Stimulated activated naive CD8-positive, alpha-beta T cell treated with anti-CD3 and anti-CD28 coated beads, Interleukin-15, amount 100 ng/mL, for 72 hours (primary cell): ENCODE data around the gene MYG1.
A peak's percentile ranks its signal among the peaks of the same experiment; 100 is the strongest.
"Not testable (repeated sequence)": the region's sequence is repeated elsewhere in the genome, so short reads cannot be mapped to it uniquely, and the experiment has no call there.

ENCODE experiments used
- ATAC-seq: fragments of 150-1000 bp; cut with Tn5 transposase; 2 replicates; pipeline ENCODE4 v1.10.0; 2021; ENCODE audit warnings: mild to moderate bottlenecking, moderate library complexity
- DNase-seq, 2 donors: peaks; one replicate each; pipeline ENCODE4 v3.0.0; 2021 to 2022
- H3K27ac Mint-ChIP-seq, 2 donors: one replicate each; pipeline ENCODE4 v1.8.0; 2022; ENCODE audit warnings: mild to moderate bottlenecking in 2 of 2, mixed read lengths in 2 of 2, moderate library complexity in 2 of 2
- H3K27me3 Mint-ChIP-seq: one replicate; pipeline ENCODE4 v1.8.0; 2022; ENCODE audit warnings: mixed read lengths
- H3K4me1 Mint-ChIP-seq: one replicate; pipeline ENCODE4 v1.8.0; 2022; ENCODE audit warnings: mild to moderate bottlenecking, mixed read lengths
- H3K4me3 Mint-ChIP-seq, 2 donors: one replicate each; pipeline ENCODE4 v1.8.0; 2022; ENCODE audit warnings: mild to moderate bottlenecking in 2 of 2, mixed read lengths in 2 of 2, moderate library complexity in 1 of 2
- H3K9me3 Mint-ChIP-seq, 2 donors: one replicate each; pipeline ENCODE4 v1.8.0; 2022; ENCODE audit warnings: mixed read lengths in 2 of 2

The MYG1 gene

DNA sequence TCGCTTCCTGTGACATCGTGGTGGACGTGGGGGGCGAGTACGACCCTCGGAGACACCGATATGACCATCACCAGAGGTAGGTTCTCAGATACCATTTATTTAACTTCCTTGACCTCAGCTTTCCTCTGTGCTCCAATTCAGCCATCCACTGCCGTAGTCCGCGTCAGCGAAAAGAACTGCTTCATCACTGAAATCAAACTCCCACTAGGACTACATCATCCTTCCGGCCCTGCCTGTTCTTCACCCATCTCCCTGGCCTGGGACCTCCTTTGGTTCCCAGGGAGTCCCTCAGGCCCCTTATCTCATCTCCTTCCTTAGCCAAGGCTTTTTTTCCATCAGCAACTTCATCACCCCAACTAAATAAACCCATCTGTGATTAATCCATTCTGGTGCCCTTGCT is 692 bp downstream of the MYG1 start:
- Mint-ChIP-seq H3K27me3 (no peaks in the 10 kb centered on the region), H3K9me3 (no peaks in the 10 kb centered on the region), H3K27ac (peak overlapping the region; percentile 98), H3K4me3 (peak overlapping the region; percentile 84 to 92), H3K4me1 (peaks cover 73% of the 10 kb centered on the region)
- no peak for ATAC-seq
- no peak for DNase-seq

DNA sequence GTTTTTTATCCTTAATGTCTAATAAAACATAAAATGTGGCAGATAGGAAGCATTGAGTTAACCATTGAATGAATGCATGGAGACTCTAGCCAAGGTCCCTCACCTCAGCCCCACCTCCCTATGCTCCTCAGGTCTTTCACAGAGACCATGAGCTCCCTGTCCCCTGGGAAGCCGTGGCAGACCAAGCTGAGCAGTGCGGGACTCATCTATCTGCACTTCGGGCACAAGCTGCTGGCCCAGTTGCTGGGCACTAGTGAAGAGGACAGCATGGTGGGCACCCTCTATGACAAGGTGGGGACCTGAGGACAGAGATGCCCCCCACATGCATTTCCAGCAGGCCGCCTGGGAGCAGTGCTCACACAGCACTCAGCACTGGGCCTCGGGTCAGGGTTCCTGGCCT is 3.4 kb downstream of the MYG1 start:
- Mint-ChIP-seq H3K4me1 (peaks cover 53% of the 10 kb centered on the region), H3K27me3 (no peaks in the 10 kb centered on the region), H3K9me3 (no peaks in the 10 kb centered on the region), H3K27ac (peak overlapping the region; percentile 42 to 61), H3K4me3 (peak overlapping the region; percentile 1 to 12)
- no peak for ATAC-seq
- no peak for DNase-seq

DNA sequence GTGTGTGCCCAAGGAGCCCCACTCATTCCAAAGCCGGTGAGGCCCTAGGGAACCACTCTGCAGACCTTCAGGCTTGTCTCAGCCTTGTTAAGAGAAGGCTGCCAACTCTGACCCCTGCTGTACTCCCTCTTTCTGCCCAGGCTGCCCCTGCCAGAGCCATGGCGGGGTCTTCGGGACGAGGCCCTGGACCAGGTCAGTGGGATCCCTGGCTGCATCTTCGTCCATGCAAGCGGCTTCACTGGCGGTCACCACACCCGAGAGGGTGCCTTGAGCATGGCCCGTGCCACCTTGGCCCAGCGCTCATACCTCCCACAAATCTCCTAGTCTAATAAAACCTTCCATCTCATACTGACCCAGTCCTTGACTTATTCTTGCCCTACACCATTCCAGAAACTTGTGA is 7.3 kb downstream of the MYG1 start:
- Mint-ChIP-seq H3K4me1 (peaks cover 16% of the 10 kb centered on the region), H3K9me3 (no peaks in the 10 kb centered on the region), H3K27ac (peak overlapping the region; percentile 18 to 21), H3K4me3 (no peak overlapping the region), H3K27me3 (no peaks in the 10 kb centered on the region)
- ATAC-seq = no peak
- DNase-seq = no peak

DNA sequence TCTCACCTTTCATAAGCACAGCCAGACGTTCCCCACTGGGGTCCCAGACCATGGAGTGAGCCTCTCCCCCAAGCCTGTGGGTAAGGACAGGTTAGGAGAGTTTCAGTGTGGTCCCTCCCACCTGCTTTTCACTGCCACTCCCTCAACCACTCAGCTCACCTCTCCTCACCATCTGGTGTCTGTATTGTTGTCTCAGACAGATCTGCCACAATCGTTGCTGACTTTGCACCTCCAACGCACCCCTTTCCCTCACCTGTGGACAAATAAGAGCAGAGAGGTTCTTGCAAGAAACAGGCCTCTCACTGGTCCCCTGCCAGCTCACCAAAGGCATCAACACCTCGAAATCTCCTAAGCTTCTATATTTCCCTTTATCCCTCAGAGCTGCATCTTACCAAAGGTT is 8.8 kb downstream of the MYG1 start:
- Mint-ChIP-seq H3K27ac (peak overlapping the region in 1 of 2 donors; percentile 57), H3K9me3 (no peaks in the 10 kb centered on the region), H3K4me1 (peaks cover 1% of the 10 kb centered on the region), H3K4me3 (no peak overlapping the region), H3K27me3 (no peaks in the 10 kb centered on the region)
- DNase-seq (no peak), ATAC-seq (no peak)

DNA sequence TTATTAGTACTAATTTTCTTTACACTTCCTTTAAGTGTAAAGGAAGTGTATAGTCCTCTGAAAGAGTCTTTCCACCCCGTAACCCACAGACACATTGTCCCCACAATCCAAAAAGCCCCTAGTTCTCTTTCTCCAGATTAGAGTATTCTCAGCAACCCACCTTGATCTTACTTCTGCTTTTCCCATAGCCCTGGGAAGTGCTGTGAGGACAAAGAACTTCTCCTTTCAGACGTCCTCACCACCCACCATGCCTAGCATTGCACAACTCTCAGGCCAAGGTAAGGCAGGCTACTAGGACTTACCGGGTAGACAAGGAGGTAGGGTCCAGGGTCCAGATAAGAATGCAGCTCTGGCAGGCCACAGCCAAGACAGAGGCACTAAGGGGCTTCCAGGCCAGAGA is 14.5 kb downstream of the MYG1 start:
- Mint-ChIP-seq H3K4me3 (no peak overlapping the region), H3K9me3 (no peaks in the 10 kb centered on the region), H3K27ac (no peak overlapping the region), H3K4me1 (peaks cover 6% of the 10 kb centered on the region), H3K27me3 (no peaks in the 10 kb centered on the region)
- DNase-seq (no peak), ATAC-seq (no peak)

DNA sequence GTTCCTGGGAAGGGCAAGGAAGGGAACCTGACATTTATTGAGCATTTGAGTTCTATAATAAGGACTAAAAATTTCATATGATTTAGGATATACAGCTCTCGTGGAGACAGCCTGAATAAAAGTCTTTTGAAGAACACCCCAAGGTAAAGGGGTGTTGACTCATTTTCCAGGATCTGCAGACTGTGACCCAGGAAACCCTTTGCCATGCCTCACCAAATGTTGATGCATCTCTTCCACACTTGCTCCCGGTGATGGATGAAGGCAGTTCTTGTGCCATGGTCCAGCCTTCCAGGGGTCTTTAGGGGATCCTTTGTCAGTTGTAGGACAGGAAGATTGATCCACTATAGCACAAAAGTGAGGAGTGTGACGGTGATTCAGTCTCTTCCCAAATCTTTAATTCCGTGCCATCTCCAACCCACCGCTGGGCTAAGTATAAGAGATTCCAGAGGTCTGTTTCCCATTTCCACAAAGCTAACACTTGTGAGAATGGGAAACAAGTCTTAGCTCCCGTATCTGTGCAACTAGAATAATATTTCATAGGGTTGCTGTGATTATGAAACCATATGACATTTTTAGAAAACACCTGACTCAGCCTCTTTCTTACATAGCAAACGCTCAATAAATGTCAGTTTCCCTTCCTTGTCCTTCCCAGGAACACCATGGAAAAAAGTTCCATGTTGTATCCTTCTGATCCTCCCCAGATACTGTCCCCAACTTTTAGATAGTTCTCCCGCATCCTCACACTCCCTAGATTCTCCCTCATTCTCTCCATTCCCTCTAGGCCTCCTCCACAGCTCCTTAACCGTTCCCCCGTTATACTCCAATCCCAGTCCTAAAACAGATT is 21.1 kb downstream of the MYG1 start:
- Mint-ChIP-seq H3K9me3 (no peaks in the 10 kb centered on the region), H3K27ac (peak overlapping the region; percentile 95 to 99), H3K4me1 (peaks cover 46% of the 10 kb centered on the region), H3K4me3 (peak overlapping the region; percentile 97 to 98), H3K27me3 (no peaks in the 10 kb centered on the region)
- DNase-seq = no peak
- ATAC-seq = no peak

DNA sequence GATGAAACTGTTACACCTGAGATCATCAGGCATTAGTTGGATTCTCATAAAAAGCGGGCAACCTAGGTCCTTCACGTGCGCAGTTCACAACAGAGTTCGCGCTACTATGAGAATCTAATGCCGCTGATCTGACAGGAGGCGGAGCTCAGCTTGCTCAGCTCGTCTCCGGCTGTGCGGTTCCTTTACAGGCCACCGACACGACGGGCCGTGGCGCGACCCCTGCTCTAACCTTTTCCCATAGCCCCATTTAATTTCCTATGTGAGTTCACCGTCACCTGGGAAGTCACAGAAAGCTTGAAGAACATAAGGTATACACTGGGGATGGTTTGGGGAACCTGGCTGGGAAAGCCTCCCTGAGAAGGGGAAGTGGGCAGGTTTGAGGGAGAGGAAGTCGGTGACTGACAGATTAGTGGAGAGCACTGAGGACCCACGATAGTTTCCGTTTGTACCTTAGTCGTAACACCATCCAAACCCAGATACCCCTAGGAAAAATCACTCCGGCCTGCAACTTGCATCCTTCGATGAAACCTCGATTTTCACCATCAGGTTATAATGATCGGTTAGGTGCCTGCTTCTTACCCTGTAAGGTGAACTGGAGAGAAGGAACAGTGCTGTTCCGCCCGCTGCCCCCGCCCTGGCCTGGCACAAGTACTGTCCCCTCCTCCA is 24.8 kb downstream of the MYG1 start:
- Mint-ChIP-seq H3K4me3 (peak overlapping the region; percentile 89 to 90), H3K4me1 (peaks cover 58% of the 10 kb centered on the region), H3K27ac (peak overlapping the region; percentile 91 to 99), H3K9me3 (no peaks in the 10 kb centered on the region), H3K27me3 (peaks cover 25% of the 10 kb centered on the region)
- ATAC-seq (peak; percentile 48), DNase-seq (peak; percentile 66 to 72)

DNA sequence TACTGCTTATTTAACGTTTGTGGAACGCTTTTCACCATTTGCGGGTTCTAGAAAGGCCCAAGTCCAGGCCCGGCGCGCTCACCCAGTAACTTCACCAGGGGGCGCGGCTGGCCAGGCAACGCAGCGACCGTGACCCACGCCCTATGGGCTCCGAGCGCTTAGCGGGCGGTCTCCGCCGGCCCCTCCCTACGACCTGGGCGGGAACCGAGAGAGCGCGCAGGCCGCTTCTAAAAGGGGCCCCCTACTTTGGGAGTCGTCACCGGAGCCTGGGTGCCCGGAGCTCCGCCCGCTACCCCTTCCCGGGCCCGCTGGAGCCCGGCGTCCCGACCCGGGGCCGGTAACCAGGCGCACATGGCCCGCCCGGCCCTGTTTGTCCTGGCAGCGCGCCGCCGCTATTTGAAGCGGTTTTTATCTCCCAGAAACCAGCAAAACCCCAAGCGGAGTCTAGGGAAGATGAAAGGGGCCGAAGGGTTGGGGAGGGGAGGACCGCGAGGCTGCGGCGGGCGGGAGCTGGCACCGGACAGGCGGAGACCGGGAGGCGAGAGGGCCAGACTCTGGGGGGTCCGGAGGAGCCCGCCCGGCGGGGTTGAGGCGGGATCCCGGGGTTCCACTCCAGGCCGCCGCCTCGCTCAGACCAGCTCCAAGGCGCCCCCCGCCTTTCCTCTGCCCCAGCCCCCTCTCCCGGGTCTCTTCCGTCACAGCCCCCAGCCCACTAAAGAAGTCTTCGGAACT is 25.4 kb downstream of the MYG1 start:
- ATAC-seq (peak; percentile 81), DNase-seq (peak; percentile 92 to 94)
- H3K4me1 Mint-ChIP-seq = peaks cover 54% of the 10 kb centered on the region
- H3K9me3 Mint-ChIP-seq = no peaks in the 10 kb centered on the region
- H3K4me3 Mint-ChIP-seq = peak overlapping the region; percentile 89 to 90
- H3K27me3 Mint-ChIP-seq = peaks cover 28% of the 10 kb centered on the region
- H3K27ac Mint-ChIP-seq = peak overlapping the region; percentile 91 to 99

DNA sequence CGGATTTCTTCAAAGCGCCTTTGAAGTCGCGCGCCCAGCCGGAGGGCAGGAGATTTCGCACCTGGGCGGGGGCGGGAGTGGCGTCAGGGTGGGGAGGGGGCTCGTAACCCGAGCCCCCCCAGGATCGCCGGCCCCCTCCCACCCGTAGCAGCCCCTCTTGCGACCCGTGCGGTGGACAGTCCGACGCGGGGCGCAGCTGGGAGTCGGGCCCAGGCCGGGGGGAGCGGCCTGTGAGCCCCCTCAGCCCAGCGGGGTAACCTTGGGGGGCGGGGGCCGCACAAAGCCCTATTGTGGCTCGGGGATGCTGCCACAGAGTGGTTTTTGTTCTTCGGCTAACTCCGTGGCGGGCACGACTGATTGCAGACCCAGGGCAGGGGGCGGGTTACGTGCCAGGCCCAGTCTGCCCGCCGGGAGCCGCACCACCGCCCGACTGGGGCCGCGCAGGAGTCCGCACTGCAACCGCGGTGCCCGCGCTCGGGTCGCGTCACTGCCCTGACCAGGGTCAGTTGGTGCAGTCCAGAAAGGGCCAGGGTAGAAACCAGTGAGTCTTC is 26.1 kb downstream of the MYG1 start:
- Mint-ChIP-seq H3K4me1 (peaks cover 48% of the 10 kb centered on the region), H3K27me3 (peaks cover 28% of the 10 kb centered on the region), H3K27ac (peak overlapping the region; percentile 54 to 91), H3K9me3 (no peaks in the 10 kb centered on the region), H3K4me3 (peak overlapping the region; percentile 89 to 90)
- ATAC-seq (no peak), DNase-seq (peak; percentile 22 to 33)

DNA sequence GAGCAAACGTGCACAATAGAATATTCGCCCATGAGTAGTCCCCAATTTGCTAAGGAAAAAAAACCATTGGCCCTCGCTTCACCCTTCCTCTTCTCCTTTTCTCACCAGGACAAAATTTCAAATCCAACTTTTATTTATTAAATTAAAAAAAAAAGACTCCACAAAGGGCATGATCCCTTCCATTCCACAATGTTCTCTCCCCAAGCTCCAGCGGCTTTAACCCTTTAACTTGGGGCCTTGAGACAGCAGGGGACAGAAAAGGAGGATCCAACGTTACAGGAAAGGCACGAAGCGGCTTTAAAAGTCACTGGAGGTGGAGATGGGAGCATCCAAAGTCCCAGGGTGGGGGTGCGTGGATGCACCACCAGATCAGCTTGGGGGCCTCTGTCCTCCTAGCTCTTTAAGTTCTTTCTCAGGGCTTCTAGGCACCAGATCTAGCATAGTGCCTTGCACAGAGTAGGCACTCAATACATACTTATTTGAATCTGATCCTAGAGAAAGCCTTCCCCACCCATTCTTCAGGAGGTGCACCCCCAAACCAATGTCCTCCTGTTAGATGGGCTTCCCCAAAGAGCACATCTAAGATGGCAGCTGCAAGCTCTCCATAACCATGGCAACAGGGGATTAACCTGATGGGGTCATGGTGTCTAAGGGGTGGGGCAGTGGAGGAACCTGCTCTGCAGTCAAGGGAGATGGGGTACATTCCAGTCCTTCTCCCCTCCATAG is 27.1 kb downstream of the MYG1 start:
- H3K9me3 Mint-ChIP-seq = no peaks in the 10 kb centered on the region
- ATAC-seq (no peak), DNase-seq (no peak)
- peaks cover 29% of the 10 kb centered on the region for H3K27me3 Mint-ChIP-seq
- no peak overlapping the region for H3K27ac Mint-ChIP-seq
- H3K4me3 Mint-ChIP-seq = peak overlapping the region; percentile 76 to 79
- peaks cover 37% of the 10 kb centered on the region for H3K4me1 Mint-ChIP-seq

DNA sequence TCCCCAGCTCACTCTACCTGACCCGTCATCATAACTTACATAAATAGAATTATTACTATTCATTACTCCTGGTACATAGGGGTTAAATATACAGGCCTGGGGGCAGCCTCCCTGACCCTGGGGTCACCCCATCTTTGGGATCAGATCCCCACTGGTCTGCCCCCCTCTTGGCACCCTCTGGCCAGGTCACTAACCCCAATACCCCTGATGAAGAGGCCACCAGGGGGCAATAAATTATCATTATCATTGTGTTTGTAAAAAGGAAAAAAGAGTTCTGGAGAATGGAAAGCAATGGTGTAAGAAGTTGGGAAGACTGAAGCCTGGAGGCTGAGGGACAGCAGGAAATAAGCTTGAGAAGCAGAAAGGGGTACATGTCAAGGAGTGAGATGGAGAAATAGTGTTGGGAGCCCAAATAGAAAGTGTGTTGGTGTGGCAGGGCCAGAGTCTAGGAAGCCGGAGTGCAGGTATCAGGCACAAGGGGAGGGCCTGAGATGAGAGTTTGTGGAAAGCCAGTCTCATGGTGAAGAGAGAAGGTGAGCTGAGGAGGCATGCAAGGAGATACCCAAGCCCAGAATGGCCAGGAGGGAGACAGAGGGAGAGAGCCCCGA is 28.0 kb downstream of the MYG1 start:
- ATAC-seq = no peak
- DNase-seq = no peak

DNA sequence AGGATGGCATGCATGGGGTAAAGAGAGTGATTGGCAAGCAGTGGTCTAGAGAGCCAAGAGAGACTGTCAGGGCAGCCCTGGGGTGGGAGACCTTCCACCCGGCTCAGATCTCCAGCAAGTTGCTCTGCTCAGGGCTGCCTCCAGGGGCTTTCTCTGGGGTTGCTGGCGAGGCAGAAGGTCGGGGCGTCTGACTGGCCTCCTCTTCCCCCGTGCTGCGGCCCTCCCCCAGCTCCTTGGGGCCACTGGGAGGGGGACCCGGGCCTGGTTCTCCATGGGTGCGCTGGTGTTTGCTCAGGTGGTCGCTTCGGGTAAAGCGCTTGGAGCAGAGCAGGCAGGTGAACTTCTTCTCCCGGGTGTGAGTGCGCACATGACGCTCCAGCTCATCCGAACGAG is 28.5 kb downstream of the MYG1 start:
- Mint-ChIP-seq H3K27me3 (peaks cover 43% of the 10 kb centered on the region), H3K9me3 (no peaks in the 10 kb centered on the region), H3K27ac (no peak overlapping the region), H3K4me3 (no peak overlapping the region), H3K4me1 (peaks cover 26% of the 10 kb centered on the region)
- ATAC-seq (no peak), DNase-seq (no peak)

More for the DNA sequence above, 28.0 kb downstream of the MYG1 start:
- peaks cover 38% of the 10 kb centered on the region for H3K27me3 Mint-ChIP-seq
- H3K9me3 Mint-ChIP-seq = no peaks in the 10 kb centered on the region
- no peak overlapping the region for H3K27ac Mint-ChIP-seq
- peaks cover 31% of the 10 kb centered on the region for H3K4me1 Mint-ChIP-seq
- no peak overlapping the region for H3K4me3 Mint-ChIP-seq

DNA sequence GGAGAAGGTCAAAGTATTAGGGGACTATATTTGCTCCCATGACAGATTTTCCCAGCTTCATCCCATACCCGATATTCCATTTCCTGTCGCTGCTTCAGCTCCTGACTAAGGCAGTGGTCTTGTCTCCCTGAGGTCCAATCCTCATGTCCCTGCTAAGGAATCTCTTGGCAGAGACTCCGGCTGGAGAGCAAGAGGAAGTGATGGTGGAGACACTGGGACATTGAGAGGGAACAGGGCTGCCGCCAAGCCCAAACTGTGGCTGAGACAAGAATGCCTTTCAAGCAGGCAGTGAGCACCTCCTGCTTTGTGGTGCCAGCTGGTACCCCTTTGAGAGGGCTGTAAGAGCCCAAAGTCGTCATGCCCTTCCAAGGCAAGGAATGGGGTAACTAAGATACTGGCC is 31.2 kb downstream of the MYG1 start:
- Mint-ChIP-seq H3K4me1 (peaks cover 18% of the 10 kb centered on the region), H3K27me3 (peaks cover 69% of the 10 kb centered on the region), H3K27ac (no peak overlapping the region), H3K4me3 (no peak overlapping the region), H3K9me3 (no peaks in the 10 kb centered on the region)
- DNase-seq (no peak), ATAC-seq (no peak)

DNA sequence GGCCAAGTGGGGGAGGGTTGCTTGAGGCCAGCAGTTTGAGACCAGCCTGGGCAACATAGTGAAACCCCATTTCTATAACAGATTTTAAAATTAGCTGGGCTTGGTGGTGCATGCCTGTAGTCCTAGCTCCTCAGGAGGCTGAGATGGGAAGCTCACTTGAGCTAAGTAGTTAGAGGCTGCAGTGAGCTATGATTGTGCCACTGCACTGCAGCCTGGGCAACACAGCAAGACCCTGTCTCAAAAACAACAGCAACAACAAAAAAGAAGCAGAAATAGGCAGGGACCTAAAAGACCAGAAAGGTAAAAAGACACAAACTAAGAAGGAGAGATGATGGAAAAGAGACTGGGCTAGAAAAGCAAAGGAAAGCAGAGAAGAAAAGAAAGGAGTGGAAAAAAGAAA is 32.8 kb downstream of the MYG1 start:
- H3K27me3 Mint-ChIP-seq = peaks cover 77% of the 10 kb centered on the region
- H3K27ac Mint-ChIP-seq = peak overlapping the region in 1 of 2 donors; percentile 5
- ATAC-seq = not testable (repeated sequence)

DNA sequence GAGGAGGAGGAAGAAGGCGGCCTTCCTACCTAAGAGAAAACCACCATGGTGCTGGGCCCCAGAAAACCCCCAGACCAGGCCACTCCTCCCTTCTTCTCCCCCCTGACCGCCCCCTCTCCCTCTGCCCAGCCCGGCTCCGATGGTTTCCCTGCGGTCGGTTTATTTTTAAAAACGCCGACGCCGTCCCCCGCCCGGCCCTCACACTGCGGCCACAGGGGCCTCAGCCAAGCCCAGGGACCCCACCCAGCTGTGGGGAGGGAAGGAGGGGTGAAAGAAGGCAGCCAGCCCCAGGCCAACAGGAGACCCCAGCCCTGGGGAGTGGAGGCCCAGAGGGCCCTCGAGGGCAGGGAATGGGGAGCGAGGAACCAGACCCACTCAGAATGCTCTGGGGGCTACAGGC is 33.2 kb downstream of the MYG1 start:
- H3K9me3 Mint-ChIP-seq = no peaks in the 10 kb centered on the region
- no peak overlapping the region for H3K27ac Mint-ChIP-seq
- peaks cover 77% of the 10 kb centered on the region for H3K27me3 Mint-ChIP-seq
- peaks cover 12% of the 10 kb centered on the region for H3K4me1 Mint-ChIP-seq
- no peak for DNase-seq
- ATAC-seq = no peak
- H3K4me3 Mint-ChIP-seq = no peak overlapping the region

More for the DNA sequence above, 32.8 kb downstream of the MYG1 start:
- H3K9me3 Mint-ChIP-seq, DNase-seq, H3K4me3 Mint-ChIP-seq: not testable (repeated sequence)
- peaks cover 13% of the 10 kb centered on the region for H3K4me1 Mint-ChIP-seq
